Measurements from ENCODE around the gene GNAZ.

Gene GNAZ

DNA sequence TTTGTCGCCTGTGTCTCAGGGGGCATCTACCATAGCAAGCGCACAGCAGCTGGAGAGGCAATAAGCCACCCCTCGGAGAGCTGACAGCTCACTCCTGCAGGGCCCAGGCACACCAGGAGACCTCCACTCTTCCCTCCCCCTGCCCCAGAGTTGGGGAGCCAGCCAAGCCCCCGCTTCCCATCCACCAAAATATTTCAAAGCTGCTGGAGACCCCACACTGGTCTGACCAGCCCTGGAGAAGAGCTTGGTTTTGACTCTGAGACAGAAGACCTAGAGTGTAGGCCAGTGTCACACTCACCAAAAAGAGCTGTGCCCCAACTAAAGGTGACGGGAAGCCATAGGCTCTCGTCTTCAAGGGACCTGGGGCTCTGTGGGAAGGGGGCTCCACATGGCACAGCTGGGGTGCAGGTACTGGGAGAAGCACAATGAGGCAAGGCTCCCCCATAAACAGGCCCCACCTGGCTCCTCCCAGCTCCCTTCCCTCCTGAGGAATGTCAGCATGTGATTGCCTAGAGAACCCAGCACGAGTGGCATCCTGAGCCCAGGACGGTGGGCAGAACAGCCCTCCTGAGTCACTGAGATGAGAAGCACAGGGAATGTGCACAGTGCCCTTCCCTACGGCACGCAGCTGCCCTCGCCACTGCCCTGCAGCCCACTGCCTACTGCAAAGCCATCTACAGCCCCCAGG is 5.8 kb upstream of the GNAZ start:
- DNase-seq (ENCODE audit: low read depth in 2 of 2) = no peak

- DNase-seq (ENCODE audit: low read depth in 2 of 2) = no peak
Measured at GRCh38 chr22:23065069-23065451, 5.3 kb upstream of the GNAZ start.

DNA sequence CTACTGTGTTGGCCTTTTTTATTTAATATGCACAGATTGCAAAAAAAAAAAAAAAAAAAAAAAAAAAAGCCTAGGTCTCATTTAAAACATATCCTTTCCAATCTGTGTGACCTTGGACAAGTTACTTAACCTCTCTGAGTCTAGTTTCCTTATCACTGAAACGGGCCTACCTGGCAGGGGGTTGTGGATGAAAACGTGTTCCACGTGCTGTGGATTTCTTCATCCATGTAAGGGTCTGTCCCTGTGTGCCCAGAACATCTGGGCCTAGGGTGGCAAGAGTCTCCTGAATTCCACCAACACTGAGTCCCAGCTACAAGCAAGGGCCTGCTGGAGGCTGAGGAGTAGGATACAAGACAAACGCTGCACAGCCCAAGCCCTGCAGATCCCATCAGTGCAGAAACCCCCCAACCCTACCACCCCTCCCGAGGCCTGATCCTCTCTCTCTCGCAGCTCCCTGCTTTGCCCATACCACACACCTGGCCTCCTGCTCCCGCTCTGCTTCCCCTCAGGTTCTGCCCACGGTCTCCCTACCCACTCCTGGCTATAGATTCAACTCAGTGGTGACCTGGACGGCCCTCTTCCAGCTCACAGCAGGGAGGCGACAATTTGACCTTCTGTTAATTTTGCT is 4.7 kb upstream of the GNAZ start:
- no peak for DNase-seq (ENCODE audit: low read depth in 2 of 2)

GRCh38 chr22:23066200-23067022 is 3.9 kb upstream of the GNAZ start:
- no peak for DNase-seq (ENCODE audit: low read depth in 2 of 2)

DNA sequence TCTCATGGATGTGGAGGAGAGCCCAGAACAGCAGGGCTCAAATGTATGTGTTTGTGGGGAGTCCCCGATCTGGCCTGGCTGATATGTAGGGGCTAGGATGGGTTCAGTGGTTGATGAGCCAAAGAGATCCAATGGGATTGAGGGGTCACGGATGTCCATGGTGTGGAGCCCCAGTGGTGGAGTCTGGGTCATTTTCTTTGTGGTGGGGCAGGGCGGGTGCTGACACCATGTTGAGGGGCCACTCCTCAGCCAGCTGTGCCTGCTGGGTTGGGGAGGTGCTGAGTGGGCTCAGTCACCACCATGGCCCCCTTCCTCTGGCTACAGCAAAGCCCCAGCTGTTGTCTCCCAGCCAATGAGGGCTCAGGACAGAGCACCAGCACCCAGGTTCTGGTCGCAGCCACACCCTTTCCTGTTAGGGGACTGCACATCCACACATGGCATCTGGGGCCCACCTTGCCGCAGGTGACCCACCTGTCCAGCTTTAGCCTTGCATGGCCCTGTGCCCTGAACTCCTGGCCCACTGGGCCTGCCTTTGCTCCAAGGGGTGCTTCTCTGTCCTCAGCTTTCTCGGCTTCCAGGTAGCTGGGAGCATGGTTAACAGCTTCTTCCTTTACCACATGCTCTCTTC is 3.2 kb upstream of the GNAZ start:
- no peak for DNase-seq (ENCODE audit: low read depth in 2 of 2)

- no peak for DNase-seq (ENCODE audit: low read depth in 2 of 2)
Measured at GRCh38 chr22:23067691-23068090, 2.6 kb upstream of the GNAZ start.

DNA sequence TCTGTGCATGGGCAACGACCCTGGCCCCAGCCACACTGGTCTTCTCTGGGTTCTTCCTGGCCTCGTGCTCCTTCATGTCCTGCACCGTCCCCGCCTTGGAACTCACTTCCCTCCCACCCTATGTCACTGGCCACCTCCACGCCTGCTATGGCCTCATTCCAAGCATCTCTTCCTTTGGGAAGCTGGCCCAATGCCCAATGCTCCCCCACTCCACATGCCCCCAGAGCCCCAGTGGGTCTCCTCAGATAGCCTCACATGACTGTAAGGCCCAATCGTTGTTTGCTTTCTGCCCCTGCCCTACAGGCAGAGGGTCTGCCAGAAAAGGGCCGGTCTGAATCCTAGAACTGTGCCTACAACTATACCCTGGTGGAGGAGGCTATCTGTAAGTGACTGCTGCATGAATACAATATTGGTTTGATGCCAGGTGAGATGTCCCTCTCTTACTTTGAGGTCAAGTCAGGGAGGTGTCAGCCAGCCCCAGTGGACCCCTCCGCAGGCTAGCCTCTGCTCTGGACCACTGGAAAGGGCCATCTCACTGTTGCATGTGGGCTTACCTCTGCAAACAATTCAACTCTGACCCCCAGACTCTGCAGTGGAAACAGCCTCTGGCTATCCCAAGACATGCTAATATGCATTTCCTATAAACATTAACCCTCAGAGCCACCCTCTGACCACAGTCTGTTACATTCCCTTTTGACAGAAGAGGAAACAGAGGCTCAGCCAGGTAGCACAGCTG is 2.1 kb upstream of the GNAZ start:
- no peak for DNase-seq (ENCODE audit: low read depth in 2 of 2)

DNA sequence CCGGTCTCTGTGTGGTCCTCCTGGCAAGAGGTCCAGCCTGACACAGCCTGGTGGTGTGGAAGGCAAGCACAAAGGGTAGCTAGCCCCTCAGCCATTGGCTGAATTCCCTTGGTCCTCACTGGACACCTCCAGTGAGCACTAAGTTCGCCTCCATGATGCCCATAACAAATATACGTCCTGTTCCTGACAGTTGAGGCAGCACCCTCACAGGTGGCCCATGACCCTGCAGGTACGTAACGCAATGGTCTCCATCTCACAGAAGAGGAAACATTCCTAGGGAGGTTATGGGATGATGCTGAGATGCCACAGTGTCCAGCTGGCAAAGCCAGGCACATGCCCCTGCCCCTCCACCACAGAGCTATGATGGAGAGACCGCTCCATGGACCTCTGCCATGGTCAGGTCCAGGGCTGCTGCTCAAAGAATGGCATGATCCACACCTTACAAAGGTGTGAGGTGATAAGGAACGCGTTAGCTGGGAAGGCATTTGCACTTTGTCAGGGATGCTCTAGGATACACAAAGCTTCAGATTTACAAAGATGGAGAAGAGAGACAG is 1.4 kb upstream of the GNAZ start:
- no peak for DNase-seq (ENCODE audit: low read depth in 2 of 2)

GRCh38 chr22:23069502-23070357 is 589 bp upstream of the GNAZ start:
- DNase-seq (ENCODE audit: low read depth in 2 of 2) = peak; percentile 66 to 74

- DNase-seq (ENCODE audit: low read depth in 2 of 2) = no peak
Measured at GRCh38 chr22:23071230-23072076, 1.1 kb downstream of the GNAZ start.

GRCh38 chr22:23072077-23072910 is 2.0 kb downstream of the GNAZ start:
- DNase-seq (ENCODE audit: low read depth in 2 of 2) = no peak

DNA sequence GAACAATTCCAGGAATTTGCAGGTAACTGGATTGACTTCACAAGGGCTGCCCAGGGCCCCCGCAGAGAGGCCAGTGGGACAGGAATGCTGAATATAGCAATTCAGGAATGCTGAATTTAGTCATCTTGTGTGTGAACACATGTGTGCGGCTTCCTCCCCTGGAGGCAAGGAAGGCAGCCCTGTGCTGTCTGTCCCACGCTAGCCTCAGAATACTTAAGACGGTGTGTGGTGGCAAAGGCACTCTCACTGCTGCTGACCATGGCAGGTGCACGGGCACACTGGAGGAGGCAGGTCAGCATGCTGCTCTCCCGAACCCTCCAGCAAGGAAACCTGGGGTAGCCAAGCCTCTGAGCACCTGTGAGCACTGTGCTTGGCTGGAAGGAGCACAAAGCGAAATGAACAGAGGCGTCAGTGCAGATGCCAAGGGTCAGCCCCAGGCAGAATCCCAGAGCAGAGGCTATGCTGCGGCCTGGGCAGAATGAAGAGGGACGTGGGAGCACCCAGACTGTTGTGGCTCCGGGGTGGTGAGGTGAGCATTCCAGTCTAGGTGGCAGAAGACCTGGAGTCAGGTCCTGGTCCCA is 2.7 kb downstream of the GNAZ start:
- DNase-seq (ENCODE audit: low read depth in 2 of 2) = no peak

DNA sequence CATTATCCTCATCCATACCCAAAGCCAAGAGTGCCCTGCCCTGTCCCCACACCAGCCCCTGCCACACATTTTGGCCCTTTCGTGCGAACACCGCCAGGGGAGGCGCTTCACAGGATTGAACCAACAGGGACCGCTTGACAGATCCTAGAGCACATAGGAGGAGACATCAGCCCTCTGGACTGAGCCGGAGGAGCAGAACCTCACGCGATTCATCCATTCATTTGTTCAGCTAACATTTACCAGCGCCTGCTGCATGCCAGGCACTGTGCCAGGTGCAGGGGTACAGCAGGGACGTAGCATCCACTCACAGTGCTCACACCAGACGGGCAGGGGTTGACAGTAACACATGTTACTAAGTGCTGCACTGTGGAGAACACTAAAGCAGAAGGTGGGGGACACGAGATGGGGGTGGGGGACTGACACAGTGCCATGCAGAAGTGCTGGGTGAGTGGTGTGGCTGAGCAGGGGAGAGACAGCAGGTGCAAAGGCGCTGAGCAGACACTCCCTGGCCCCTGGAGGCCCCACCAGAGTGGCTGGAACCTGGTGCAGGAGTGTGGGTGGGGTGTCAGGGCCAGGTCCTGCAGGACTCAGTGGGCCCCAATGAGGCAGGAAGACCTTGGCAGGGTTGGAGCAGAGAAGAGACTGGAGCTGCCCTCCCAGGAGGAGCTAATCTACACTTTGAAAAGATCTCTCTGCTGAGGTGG is 3.4 kb downstream of the GNAZ start:
- DNase-seq (ENCODE audit: low read depth in 2 of 2) = no peak

- no peak for DNase-seq (ENCODE audit: low read depth in 2 of 2)
Measured at GRCh38 chr22:23074451-23074850, 4.1 kb downstream of the GNAZ start.

- no peak for DNase-seq (ENCODE audit: low read depth in 2 of 2)
Measured at GRCh38 chr22:23075050-23075449, 4.7 kb downstream of the GNAZ start.

GRCh38 chr22:23075525-23076216 is 5.4 kb downstream of the GNAZ start:
- DNase-seq (ENCODE audit: low read depth in 2 of 2) = no peak

Data from activated CD8-positive, alpha-beta memory T cell treated with anti-CD3 and anti-CD28 coated beads for 4 hours (primary cell).